Measurements from ENCODE around the gene HOXB4.

HOXB4 gene

GRCh38 chr17:48621410-48622392 is 43.6 kb upstream of the HOXB4 start:
- Histone ChIP-seq H3K27me3 (ENCODE audit: insufficient read depth, low read depth) (peaks cover 72% of the 10 kb centered on the region), H3K79me2 (ENCODE audit: insufficient read depth, low read depth) (no peaks in the 10 kb centered on the region), H2AFZ (ENCODE audit: low read depth) (no peak overlapping the region), H3K9ac (no peak overlapping the region), H3K36me3 (ENCODE audit: insufficient read depth) (no peaks in the 10 kb centered on the region), H3K4me2 (no peak overlapping the region), H3K27ac (no peak overlapping the region), H3K4me3 (IDR thresholded peaks at IDR 0.05; ENCODE audit: insufficient read depth, low read depth, low read length) (no peak overlapping the region), H3K4me1 (ENCODE audit: low read depth, poor library complexity, severe bottlenecking) (peaks cover 15% of the 10 kb centered on the region), H4K20me1 (ENCODE audit: insufficient read depth) (no peaks in the 10 kb centered on the region)
- TF ChIP-seq, protein P1, sequence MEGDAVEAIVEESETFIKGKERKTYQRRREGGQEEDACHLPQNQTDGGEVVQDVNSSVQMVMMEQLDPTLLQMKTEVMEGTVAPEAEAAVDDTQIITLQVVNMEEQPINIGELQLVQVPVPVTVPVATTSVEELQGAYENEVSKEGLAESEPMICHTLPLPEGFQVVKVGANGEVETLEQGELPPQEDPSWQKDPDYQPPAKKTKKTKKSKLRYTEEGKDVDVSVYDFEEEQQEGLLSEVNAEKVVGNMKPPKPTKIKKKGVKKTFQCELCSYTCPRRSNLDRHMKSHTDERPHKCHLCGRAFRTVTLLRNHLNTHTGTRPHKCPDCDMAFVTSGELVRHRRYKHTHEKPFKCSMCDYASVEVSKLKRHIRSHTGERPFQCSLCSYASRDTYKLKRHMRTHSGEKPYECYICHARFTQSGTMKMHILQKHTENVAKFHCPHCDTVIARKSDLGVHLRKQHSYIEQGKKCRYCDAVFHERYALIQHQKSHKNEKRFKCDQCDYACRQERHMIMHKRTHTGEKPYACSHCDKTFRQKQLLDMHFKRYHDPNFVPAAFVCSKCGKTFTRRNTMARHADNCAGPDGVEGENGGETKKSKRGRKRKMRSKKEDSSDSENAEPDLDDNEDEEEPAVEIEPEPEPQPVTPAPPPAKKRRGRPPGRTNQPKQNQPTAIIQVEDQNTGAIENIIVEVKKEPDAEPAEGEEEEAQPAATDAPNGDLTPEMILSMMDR (conservative IDR thresholded peaks at IDR 0.05; ENCODE audit: low read depth, low read length): no peak

DNA sequence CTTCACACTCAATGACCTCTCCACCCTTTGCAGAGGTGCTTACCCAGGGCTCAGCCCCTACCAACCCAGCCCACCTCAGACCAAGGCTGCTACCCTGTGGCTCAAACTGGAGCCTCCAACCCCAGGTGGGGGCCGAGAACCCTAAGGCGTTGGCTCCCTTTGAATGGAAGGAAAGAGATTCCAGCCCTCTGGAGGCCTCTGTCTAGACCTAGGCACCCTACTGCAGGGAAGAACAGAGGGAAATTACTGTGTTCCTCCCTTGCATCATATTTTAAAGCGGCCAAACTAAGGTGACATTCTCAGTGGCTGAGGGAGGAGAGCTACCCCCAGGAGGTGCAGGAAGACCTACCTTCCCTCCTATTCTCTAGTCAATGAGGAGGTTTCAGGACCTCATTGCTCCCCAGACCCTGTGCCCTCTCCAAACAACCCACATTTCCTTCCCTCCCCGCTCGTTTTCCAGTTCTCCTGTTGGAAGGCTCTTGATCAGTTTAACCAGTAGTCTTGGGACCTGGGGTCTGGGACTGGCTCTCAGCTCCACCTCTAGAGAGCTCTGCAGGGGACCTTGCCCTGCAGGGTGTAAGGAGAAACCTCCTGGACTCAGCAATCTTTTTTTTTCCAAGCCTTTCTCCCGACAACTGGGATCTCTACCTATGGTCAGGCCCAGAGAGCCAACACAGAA is 42.5 kb upstream of the HOXB4 start:
- no peak overlapping the region for H3K9ac ChIP-seq
- H3K36me3 ChIP-seq (ENCODE audit: insufficient read depth): no peaks in the 10 kb centered on the region
- TF ChIP-seq, protein P1 (conservative IDR thresholded peaks at IDR 0.05; ENCODE audit: low read depth, low read length): no peak
- peaks cover 15% of the 10 kb centered on the region for H3K4me1 ChIP-seq (ENCODE audit: low read depth, poor library complexity, severe bottlenecking)
- H3K27me3 ChIP-seq (ENCODE audit: insufficient read depth, low read depth): peaks cover 83% of the 10 kb centered on the region
- no peak overlapping the region for H2AFZ ChIP-seq (ENCODE audit: low read depth)
- no peaks in the 10 kb centered on the region for H3K79me2 ChIP-seq (ENCODE audit: insufficient read depth, low read depth)
- no peak overlapping the region for H3K27ac ChIP-seq
- H4K20me1 ChIP-seq (ENCODE audit: insufficient read depth): no peaks in the 10 kb centered on the region
- no peak overlapping the region for H3K4me2 ChIP-seq
- H3K4me3 ChIP-seq (IDR thresholded peaks at IDR 0.05; ENCODE audit: insufficient read depth, low read depth, low read length): no peak overlapping the region

DNA sequence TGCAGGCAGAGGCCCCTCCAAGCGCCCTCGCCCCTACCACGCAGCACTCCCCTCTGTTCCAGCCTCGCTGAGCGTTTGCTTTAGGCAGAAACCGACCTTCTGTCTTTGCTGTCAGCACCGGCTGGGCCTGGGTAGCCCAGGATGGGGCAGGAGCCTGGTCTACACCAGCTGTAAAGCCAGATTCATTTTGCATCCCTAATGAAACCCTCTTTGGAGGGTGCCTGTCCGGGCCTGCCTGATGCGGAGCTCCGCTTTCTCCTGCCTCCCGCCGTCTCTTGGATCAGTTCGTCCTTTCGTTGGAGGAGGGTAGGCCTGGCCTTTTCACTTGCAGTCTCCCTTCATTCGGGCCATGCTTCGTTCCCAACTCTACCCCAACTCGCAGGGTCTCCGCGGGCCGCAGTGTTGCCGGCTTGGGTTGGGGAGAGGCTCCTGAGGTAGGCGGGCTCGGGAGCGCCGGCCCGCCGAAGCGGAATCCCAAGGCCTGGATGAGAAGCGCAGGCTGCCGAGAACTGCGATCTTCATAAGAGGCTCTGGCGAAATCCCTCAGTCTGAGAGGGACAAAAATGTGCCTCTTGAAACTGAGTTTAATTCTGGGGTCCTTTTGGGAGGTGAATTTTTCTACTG is 41.8 kb upstream of the HOXB4 start:
- Histone ChIP-seq H3K27ac (no peak overlapping the region), H3K9ac (no peak overlapping the region), H2AFZ (ENCODE audit: low read depth) (no peak overlapping the region), H4K20me1 (ENCODE audit: insufficient read depth) (no peaks in the 10 kb centered on the region), H3K79me2 (ENCODE audit: insufficient read depth, low read depth) (no peaks in the 10 kb centered on the region), H3K4me1 (ENCODE audit: low read depth, poor library complexity, severe bottlenecking) (peaks cover 15% of the 10 kb centered on the region), H3K4me3 (IDR thresholded peaks at IDR 0.05; ENCODE audit: insufficient read depth, low read depth, low read length) (no peak overlapping the region), H3K36me3 (ENCODE audit: insufficient read depth) (no peaks in the 10 kb centered on the region), H3K4me2 (no peak overlapping the region), H3K27me3 (ENCODE audit: insufficient read depth, low read depth) (peaks cover 82% of the 10 kb centered on the region)
- TF ChIP-seq, protein P1 (conservative IDR thresholded peaks at IDR 0.05; ENCODE audit: low read depth, low read length): no peak

DNA sequence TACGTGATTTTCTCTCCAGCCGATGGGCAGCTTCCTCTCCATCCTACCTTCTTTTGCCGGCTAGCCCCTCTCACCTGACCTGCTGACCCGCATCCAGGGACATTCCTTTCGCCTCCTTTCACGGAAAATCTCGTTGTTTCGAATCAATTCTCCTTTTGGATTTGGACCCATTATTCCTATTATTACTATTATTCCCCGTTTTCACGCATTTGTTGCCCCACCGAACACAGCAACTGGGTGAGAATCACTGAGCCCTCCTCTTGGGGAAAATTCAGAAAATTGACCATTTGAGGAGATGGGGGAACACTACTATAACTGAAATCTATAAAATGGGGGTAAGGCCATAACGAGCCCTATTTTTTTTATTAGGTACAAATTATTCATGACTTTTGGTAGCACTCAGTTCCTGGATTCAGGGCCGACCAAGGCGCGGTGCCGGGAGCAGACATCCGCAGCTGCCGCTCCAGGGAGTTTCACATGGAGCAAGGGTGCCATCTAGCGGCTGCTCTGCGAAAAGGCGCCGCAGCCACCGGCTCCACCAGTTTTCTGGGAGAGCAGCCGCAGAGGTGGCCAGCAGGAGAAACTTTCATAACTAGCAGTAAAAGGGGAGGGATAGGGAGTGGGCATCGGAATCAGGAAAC is 40.2 kb upstream of the HOXB4 start:
- H3K79me2 ChIP-seq (ENCODE audit: insufficient read depth, low read depth): no peaks in the 10 kb centered on the region
- no peaks in the 10 kb centered on the region for H4K20me1 ChIP-seq (ENCODE audit: insufficient read depth)
- H3K36me3 ChIP-seq (ENCODE audit: insufficient read depth): no peaks in the 10 kb centered on the region
- no peak overlapping the region for H3K27ac ChIP-seq
- no peak overlapping the region for H3K9ac ChIP-seq
- peaks cover 81% of the 10 kb centered on the region for H3K27me3 ChIP-seq (ENCODE audit: insufficient read depth, low read depth)
- no peak overlapping the region for H2AFZ ChIP-seq (ENCODE audit: low read depth)
- TF ChIP-seq, protein P1 (conservative IDR thresholded peaks at IDR 0.05; ENCODE audit: low read depth, low read length): peak; percentile 95
- peaks cover 15% of the 10 kb centered on the region for H3K4me1 ChIP-seq (ENCODE audit: low read depth, poor library complexity, severe bottlenecking)
- H3K4me3 ChIP-seq (IDR thresholded peaks at IDR 0.05; ENCODE audit: insufficient read depth, low read depth, low read length): no peak overlapping the region
- peak overlapping the region; percentile 53; the same call in 1 of the 2 replicates for H3K4me2 ChIP-seq

Measured in KMS-11 (cell line).